Measurements from ENCODE around the gene LPP.

Gene LPP

GRCh38 chr3:188254520-188255070, 100.6 kb downstream of the LPP start:
- H3K4me3 ChIP-seq = no peak overlapping the region
- no peaks in the 10 kb centered on the region; the same call in 1 of the 2 replicates for H3K4me1 ChIP-seq
- in situ Hi-C loops (cut with MboI; ENCODE audit: low sequenced_read_pairs) = no loop called here
- no peaks in the 10 kb centered on the region for H3K27me3 ChIP-seq (ENCODE audit: low read depth)
- H3K36me3 ChIP-seq (replicated peaks) = no peaks in the 10 kb centered on the region
- DNase-seq (ENCODE audit: low spot score in 2 of 2) = no peak
- no peaks in the 10 kb centered on the region for H3K9me3 ChIP-seq

DNA sequence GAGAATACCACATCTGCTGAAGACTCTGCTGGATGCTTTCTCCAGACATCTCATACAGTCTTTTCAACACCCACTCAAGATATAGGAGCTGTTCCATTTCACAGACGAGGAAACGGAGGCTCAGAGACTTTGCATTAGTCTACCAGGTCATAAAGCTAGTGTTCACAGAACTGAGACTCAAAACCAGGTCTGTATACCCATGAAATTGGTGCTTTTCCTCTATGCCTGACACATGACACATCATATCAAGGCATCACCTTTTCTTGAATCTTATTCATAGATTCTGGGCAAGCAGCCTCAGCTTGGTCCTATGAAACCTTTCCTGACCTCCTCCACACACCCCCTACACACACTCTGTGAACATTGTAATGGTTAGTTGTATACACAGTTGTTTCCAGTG, 101.2 kb downstream of the LPP start:
- H3K36me3 ChIP-seq (replicated peaks) = no peaks in the 10 kb centered on the region
- in situ Hi-C loops (cut with MboI; ENCODE audit: low sequenced_read_pairs) = no loop called here
- H3K4me3 ChIP-seq = no peak overlapping the region
- no peaks in the 10 kb centered on the region for H3K9me3 ChIP-seq
- H3K27me3 ChIP-seq (ENCODE audit: low read depth) = no peaks in the 10 kb centered on the region
- no peak for DNase-seq (ENCODE audit: low spot score in 2 of 2)
- no peaks in the 10 kb centered on the region for H3K4me1 ChIP-seq

DNA sequence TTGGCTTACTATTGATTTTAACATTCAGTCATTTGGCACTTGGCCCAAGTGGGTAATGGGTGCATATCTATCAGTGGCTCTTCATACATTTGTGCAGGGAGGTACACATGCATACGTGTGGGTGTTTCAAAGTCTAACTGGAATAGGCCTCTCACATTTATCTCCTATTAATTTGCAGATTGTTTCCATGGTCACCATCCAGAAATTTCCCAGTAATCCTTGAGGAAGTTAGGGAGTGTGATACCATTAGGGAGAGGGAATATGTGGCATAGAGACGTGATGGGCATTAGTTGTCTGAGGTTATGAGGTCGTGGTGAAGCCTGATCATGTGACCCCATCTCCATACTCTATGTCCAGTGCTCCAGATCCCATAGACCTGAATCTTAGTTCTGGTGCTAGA, 102.8 kb downstream of the LPP start:
- Histone ChIP-seq H3K4me1 (no peaks in the 10 kb centered on the region), H3K27me3 (ENCODE audit: low read depth) (no peaks in the 10 kb centered on the region), H3K36me3 (replicated peaks) (no peaks in the 10 kb centered on the region), H3K4me3 (no peak overlapping the region), H3K9me3 (no peaks in the 10 kb centered on the region)
- DNase-seq (ENCODE audit: low spot score in 2 of 2) = no peak
- in situ Hi-C loops (cut with MboI; ENCODE audit: low sequenced_read_pairs) = no loop called here

DNA sequence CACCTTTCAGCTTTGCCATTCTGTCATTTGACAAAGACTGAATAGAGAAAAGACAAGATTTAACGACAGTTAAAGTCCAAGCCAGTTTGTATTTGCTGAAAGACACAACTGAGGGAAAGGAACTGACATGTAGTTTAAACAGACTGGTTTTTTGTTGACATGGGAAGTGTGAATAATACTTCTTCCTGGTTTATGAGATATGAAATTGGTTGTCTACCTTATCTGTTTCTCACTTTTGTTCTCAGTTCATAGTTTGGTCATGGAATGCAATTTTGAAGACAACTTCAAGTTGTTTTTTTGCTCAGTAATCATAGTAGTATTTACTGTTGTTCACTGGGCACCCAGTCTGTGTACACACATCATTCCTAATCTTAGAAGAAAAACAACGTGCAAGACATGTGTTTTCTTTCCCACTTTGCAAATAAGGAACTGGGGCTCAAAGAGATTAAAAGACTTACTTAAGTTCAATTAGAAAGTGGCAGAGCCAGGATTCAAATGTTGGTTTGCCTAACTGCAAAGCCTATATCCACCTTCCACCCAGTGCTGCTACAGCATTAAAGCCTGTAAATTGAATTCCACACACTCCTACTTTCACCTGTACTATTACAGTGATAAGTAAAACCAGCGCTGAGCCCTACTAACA, 103.5 kb downstream of the LPP start:
- Histone ChIP-seq H3K9me3 (no peaks in the 10 kb centered on the region), H3K36me3 (replicated peaks) (no peaks in the 10 kb centered on the region), H3K4me1 (no peaks in the 10 kb centered on the region), H3K4me3 (no peak overlapping the region), H3K27me3 (ENCODE audit: low read depth) (no peaks in the 10 kb centered on the region)
- in situ Hi-C loops (cut with MboI; ENCODE audit: low sequenced_read_pairs) = no loop called here
- DNase-seq (ENCODE audit: low spot score in 2 of 2) = no peak

- H3K27me3 ChIP-seq (ENCODE audit: low read depth) = no peaks in the 10 kb centered on the region
- no peaks in the 10 kb centered on the region for H3K36me3 ChIP-seq (replicated peaks)
- H3K9me3 ChIP-seq = no peaks in the 10 kb centered on the region
- no peak overlapping the region for H3K4me3 ChIP-seq
- H3K4me1 ChIP-seq = peaks cover 10% of the 10 kb centered on the region
- in situ Hi-C loops (cut with MboI; ENCODE audit: low sequenced_read_pairs) = no loop called here
- no peak for DNase-seq (ENCODE audit: low spot score in 2 of 2)
These were observed 105.2 kb downstream of the LPP start for GRCh38 chr3:188259191-188259590.

- H3K9me3 ChIP-seq = no peaks in the 10 kb centered on the region
- peaks cover 10% of the 10 kb centered on the region for H3K4me1 ChIP-seq
- H3K36me3 ChIP-seq (replicated peaks) = no peaks in the 10 kb centered on the region
- H3K4me3 ChIP-seq = no peak overlapping the region
- no peaks in the 10 kb centered on the region for H3K27me3 ChIP-seq (ENCODE audit: low read depth)
- in situ Hi-C loops (cut with MboI; ENCODE audit: low sequenced_read_pairs) = no loop called here
- no peak for DNase-seq (ENCODE audit: low spot score in 2 of 2)
These were observed 105.6 kb downstream of the LPP start for GRCh38 chr3:188259596-188259995.

DNA sequence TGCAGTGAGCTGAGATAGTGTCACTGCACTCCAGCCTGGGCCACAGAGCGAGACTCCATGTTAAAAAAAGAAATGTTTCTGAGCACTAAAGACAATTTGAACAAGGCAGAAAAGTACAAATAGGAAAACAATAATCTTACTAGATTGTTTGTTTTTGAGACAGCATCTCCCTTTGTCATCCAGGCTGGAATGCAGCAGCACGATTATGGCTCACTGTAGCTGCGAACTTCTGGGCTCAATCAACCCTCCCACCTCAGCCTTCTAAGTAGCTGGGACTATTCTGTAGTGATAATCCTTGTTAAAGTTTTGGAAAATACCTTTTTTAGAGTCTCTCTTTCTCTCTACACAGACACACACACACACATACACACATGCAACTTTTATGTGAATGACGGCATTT, 107.1 kb downstream of the LPP start:
- Histone ChIP-seq H3K9me3 (no peaks in the 10 kb centered on the region), H3K4me1 (peaks cover 10% of the 10 kb centered on the region), H3K36me3 (replicated peaks) (no peaks in the 10 kb centered on the region), H3K27me3 (ENCODE audit: low read depth) (no peaks in the 10 kb centered on the region), H3K4me3 (no peak overlapping the region)
- in situ Hi-C loops (cut with MboI; ENCODE audit: low sequenced_read_pairs) = no loop called here
- no peak for DNase-seq (ENCODE audit: low spot score in 2 of 2)

DNA sequence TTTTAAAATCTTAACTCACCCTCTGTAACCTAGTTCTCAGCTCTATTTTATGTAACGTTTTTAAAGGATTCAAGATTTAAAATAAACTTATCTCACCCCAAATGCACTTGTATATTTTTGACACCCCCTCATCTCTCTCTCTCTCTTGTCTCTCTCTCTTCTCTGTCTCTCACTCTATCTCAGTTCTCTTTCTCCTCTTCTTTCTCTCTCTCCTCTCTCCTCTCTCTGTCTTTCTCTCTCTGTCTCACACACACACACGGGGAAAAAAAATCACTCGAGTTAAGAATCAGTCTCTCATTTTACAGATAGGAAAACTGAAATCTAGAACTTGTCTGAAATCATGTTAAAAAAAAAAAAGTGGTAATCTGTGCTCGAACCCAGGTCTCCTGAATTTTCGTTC, 108.5 kb downstream of the LPP start:
- Histone ChIP-seq H3K27me3 (ENCODE audit: low read depth) (no peaks in the 10 kb centered on the region), H3K4me3 (no peak overlapping the region), H3K36me3 (replicated peaks) (no peaks in the 10 kb centered on the region), H3K4me1 (peaks cover 10% of the 10 kb centered on the region), H3K9me3 (no peaks in the 10 kb centered on the region)
- in situ Hi-C loops (cut with MboI; ENCODE audit: low sequenced_read_pairs) = no loop called here
- no peak for DNase-seq (ENCODE audit: low spot score in 2 of 2)

DNA sequence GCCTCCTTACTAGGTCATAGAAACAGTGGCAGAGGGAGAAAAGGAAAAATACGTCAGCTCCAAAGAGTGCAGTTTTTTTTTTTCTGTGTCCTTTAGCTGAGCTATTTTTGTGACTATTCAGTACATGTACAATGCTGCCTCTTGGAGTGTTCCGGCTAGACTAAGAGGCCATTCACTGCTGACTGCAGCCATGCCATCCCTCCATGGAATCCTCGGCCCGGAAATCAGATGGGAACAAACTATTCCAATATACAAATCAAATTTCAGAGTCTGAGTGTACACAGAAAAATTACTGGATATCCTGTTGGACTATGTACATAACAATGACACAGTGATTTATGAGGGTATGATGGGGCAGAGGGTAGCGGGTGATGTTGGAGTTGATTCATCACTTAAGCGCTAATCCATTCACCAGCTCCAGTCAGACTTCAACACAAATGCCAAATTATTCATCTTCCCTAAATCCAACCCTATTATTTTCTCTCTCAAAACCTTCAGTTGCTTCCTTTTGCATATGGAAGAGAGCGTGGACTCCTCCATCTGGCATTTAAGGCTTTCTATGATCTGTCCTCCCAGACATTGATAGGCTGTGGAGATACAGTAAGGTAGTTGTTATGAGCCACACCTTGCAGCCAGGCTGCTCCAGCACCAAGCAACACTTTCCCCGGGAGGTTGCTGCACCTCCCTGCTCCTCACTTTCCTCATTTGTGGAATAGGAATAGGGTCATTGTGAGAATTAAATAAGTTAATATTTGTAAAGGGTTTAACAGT, 109.1 kb downstream of the LPP start:
- Histone ChIP-seq H3K27me3 (ENCODE audit: low read depth) (no peaks in the 10 kb centered on the region), H3K9me3 (no peaks in the 10 kb centered on the region), H3K36me3 (replicated peaks) (no peaks in the 10 kb centered on the region), H3K4me3 (no peak overlapping the region), H3K4me1 (peaks cover 10% of the 10 kb centered on the region)
- in situ Hi-C loops (cut with MboI; ENCODE audit: low sequenced_read_pairs) = no loop called here
- peak; percentile 18 to 50 for DNase-seq (ENCODE audit: low spot score in 2 of 2)

DNA sequence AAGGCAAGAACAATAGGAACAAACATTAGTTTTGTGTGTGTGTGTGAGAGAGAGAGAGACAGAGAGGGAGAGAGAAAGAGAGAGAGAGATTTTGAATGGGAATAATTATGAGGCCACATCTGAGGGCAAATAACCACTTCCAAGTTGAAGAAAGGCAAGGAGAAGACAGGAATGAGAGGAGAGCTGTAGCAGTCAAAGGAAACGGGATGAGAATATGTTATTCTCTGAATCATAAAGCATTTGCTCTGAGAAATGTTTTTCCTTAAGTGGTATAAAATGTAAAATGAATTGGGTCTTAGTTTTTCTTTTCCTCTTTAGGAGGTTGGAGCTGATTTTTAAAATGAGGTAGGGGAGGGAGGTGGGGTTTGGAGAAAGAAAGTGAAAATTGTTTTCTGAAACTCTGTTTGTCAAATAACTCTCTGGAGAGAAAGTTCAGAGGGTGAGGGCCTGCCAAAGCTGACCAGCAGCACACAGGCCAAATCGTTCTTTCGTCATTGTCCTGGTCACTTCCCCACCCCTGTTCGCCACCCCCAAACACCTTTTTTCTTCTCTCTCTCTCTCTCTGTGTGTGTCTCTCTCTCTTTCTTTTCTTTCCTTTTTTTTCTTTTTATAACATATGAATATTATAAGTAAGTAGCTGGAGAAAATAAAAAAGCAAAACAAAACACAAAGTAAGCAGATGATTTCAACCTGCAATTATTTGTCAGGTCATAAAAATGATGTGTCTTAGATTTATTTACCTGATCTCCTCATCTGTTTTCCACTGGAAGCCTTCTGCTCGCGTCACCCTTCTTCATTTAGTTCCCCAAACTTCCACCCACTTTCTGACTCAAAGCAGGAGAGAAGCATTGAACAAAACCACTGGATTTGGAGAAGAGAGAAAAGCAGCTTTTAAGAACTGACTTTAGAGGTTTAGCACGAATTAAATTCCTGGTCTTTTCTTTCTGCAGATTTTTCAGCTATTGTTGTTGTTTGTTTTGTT, 110.6 kb downstream of the LPP start:
- no peaks in the 10 kb centered on the region for H3K9me3 ChIP-seq
- DNase-seq (ENCODE audit: low spot score in 2 of 2) = no peak
- no peak overlapping the region for H3K4me3 ChIP-seq
- no peaks in the 10 kb centered on the region for H3K36me3 ChIP-seq (replicated peaks)
- in situ Hi-C loops (cut with MboI; ENCODE audit: low sequenced_read_pairs) = no loop called here
- no peaks in the 10 kb centered on the region for H3K27me3 ChIP-seq (ENCODE audit: low read depth)
- H3K4me1 ChIP-seq = peaks cover 10% of the 10 kb centered on the region

- Histone ChIP-seq H3K27me3 (ENCODE audit: low read depth) (no peaks in the 10 kb centered on the region), H3K9me3 (no peaks in the 10 kb centered on the region), H3K4me1 (peaks cover 10% of the 10 kb centered on the region), H3K4me3 (no peak overlapping the region), H3K36me3 (replicated peaks) (no peaks in the 10 kb centered on the region)
- DNase-seq (ENCODE audit: low spot score in 2 of 2) = no peak
- in situ Hi-C loops (cut with MboI; ENCODE audit: low sequenced_read_pairs) = no loop called here
These were observed 112.8 kb downstream of the LPP start for GRCh38 chr3:188266562-188267274.

- peaks cover 7% of the 10 kb centered on the region for H3K4me1 ChIP-seq
- no peak for DNase-seq (ENCODE audit: low spot score in 2 of 2)
- no peaks in the 10 kb centered on the region for H3K36me3 ChIP-seq (replicated peaks)
- in situ Hi-C loops (cut with MboI; ENCODE audit: low sequenced_read_pairs) = no loop called here
- H3K9me3 ChIP-seq = no peaks in the 10 kb centered on the region
- H3K4me3 ChIP-seq = no peak overlapping the region
- H3K27me3 ChIP-seq (ENCODE audit: low read depth) = no peaks in the 10 kb centered on the region
These were observed 113.9 kb downstream of the LPP start for GRCh38 chr3:188267790-188268335.

DNA sequence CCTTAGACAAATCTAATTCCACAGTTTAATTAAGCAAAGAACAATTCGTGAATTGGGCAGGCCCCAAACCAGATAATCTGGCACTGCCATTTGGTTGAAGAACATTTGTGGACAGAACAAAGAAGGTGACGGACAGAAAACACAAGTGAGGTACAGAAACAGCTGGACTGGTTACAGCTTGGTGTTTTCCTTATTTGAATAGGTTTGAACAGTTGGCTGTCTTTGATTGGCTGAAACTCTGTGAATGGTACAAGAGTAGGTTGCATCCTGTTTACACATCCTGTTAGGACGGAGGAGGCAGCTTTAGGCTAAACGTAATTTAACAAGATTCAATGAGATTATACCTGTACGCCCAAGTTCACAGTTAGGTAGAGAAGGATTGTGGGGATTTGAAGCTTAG, 114.4 kb downstream of the LPP start:
- Histone ChIP-seq H3K4me1 (peaks cover 2% of the 10 kb centered on the region), H3K4me3 (no peak overlapping the region), H3K9me3 (no peaks in the 10 kb centered on the region), H3K36me3 (replicated peaks) (no peaks in the 10 kb centered on the region), H3K27me3 (ENCODE audit: low read depth) (no peaks in the 10 kb centered on the region)
- in situ Hi-C loops (cut with MboI; ENCODE audit: low sequenced_read_pairs) = no loop called here
- no peak for DNase-seq (ENCODE audit: low spot score in 2 of 2)

Measured in HAP-1 (cell line).